MM.1S (cell line): Measurements from ENCODE around the gene PGS1.

Experiments used
- DNase-seq: peaks from one replicate; pipeline ENCODE4 v3.0.0-alpha.2; 2015
- H2AFZ ChIP-seq: fragments of 300-600 bp; sonication (generic); 2 replicates; pipeline ENCODE4 v1.6.0; 2016; ENCODE audit warnings: antibody characterized with exemption, low read length
- H3F3A ChIP-seq: fragments of 300-600 bp; sonication (generic); 2 replicates; pipeline ENCODE4 v1.6.1; 2016; ENCODE audit warnings: mild to moderate bottlenecking, antibody characterized with exemption, low read length, moderate library complexity, mixed read lengths; ENCODE audit not compliant: insufficient read depth
- H3K27ac ChIP-seq: fragments of 300-600 bp; sonication (generic); 2 replicates; pipeline ENCODE4 v1.5.1; 2016; ENCODE audit warnings: mild to moderate bottlenecking, low read length
- H3K27me3 ChIP-seq: fragments of 300-600 bp; sonication (generic); replicated peaks from 2 replicates; pipeline ENCODE4 v1.6.0; 2016; ENCODE audit warnings: low read length; ENCODE audit not compliant: insufficient read depth
- H3K36me3 ChIP-seq: fragments of 300-600 bp; sonication (generic); replicated peaks from 2 replicates; pipeline ENCODE4 v1.6.1; 2016; ENCODE audit warnings: mild to moderate bottlenecking, low read length, mixed read lengths; ENCODE audit not compliant: insufficient read depth
- H3K4me1 ChIP-seq: fragments of 300-600 bp; sonication (generic); 2 replicates; pipeline ENCODE4 v1.6.1; 2016; ENCODE audit warnings: low read length, mixed read lengths
- H3K4me2 ChIP-seq: fragments of 300-600 bp; sonication (generic); 2 replicates; pipeline ENCODE4 v1.6.0; 2016; ENCODE audit warnings: low read depth, low read length
- H3K4me3 ChIP-seq: fragments of 300-600 bp; sonication (generic); 2 replicates; pipeline ENCODE4 v1.5.1; 2016; ENCODE audit warnings: low read length, mixed read lengths
- H3K79me2 ChIP-seq: fragments of 300-600 bp; sonication (generic); 2 replicates; pipeline ENCODE4 v1.6.1; 2016; ENCODE audit warnings: mixed run types, low read length, mixed read lengths
- H3K9ac ChIP-seq: fragments of 300-600 bp; sonication (generic); 2 replicates; pipeline ENCODE4 v1.6.1; 2016; ENCODE audit warnings: low read length, mixed read lengths
- H3K9me2 ChIP-seq: fragments of 300-600 bp; sonication (generic); replicated peaks from 2 replicates; pipeline ENCODE4 v1.6.1; 2016; ENCODE audit warnings: mild to moderate bottlenecking, low read length, mixed read lengths; ENCODE audit not compliant: insufficient read depth
- H3K9me3 ChIP-seq: fragments of 300-600 bp; sonication (generic); replicated peaks from 2 replicates; pipeline ENCODE4 v1.6.1; 2016; ENCODE audit warnings: mild to moderate bottlenecking, low read length, mixed read lengths; ENCODE audit not compliant: insufficient read depth
- H4K20me1 ChIP-seq: fragments of 300-600 bp; sonication (generic); 2 replicates; pipeline ENCODE4 v1.6.1; 2016; ENCODE audit warnings: mild to moderate bottlenecking, low read length, moderate library complexity, mixed read lengths; ENCODE audit not compliant: insufficient read depth
- CTCF ChIP-seq: fragments of 300-600 bp; sonication (generic); IDR thresholded peaks from 2 replicates; pipeline ENCODE4 v1.5.1; 2016; ENCODE audit warnings: antibody characterized with exemption, low read length, mixed read lengths
- EZH2 ChIP-seq: fragments of 300-600 bp; sonication (generic); optimal IDR thresholded peaks from 2 replicates; pipeline ENCODE3; 2017; ENCODE audit warnings: low read depth, mild to moderate bottlenecking, antibody characterized with exemption, low read length, mixed read lengths
- EZH2phosphoT487 ChIP-seq: fragments of 300-600 bp; sonication (generic); IDR thresholded peaks from 2 replicates; pipeline ENCODE4 v1.6.1; 2018; ENCODE audit warnings: antibody characterized with exemption, low read length

Gene PGS1

GRCh38 chr17:78442648-78443218 is 64.3 kb downstream of the PGS1 start:
- no peaks in the 10 kb centered on the region for H3K36me3 ChIP-seq
- no peak for DNase-seq
- TF ChIP-seq EZH2phosphoT487 (no peak), EZH2 (no peak), CTCF (no peak)
- H3K9ac ChIP-seq = no peak overlapping the region
- peaks cover 37% of the 10 kb centered on the region for H3K27me3 ChIP-seq
- no peaks in the 10 kb centered on the region for H3K79me2 ChIP-seq
- no peak overlapping the region for H3K4me2 ChIP-seq
- no peak overlapping the region for H3K4me3 ChIP-seq
- H4K20me1 ChIP-seq = no peaks in the 10 kb centered on the region
- no peak overlapping the region for H2AFZ ChIP-seq
- no peaks in the 10 kb centered on the region for H3F3A ChIP-seq
- H3K4me1 ChIP-seq = no peaks in the 10 kb centered on the region
- H3K9me2 ChIP-seq = no peaks in the 10 kb centered on the region
- no peak overlapping the region for H3K27ac ChIP-seq
- no peaks in the 10 kb centered on the region for H3K9me3 ChIP-seq

GRCh38 chr17:78444392-78444791 is 65.9 kb downstream of the PGS1 start:
- no peak overlapping the region for H3K27ac ChIP-seq

GRCh38 chr17:78446833-78447232 is 68.4 kb downstream of the PGS1 start:
- no peaks in the 10 kb centered on the region for H3K9me3 ChIP-seq
- DNase-seq = no peak
- no peaks in the 10 kb centered on the region for H4K20me1 ChIP-seq
- no peak overlapping the region for H2AFZ ChIP-seq
- no peak overlapping the region for H3K4me2 ChIP-seq
- no peak overlapping the region for H3K4me3 ChIP-seq
- H3K36me3 ChIP-seq = no peaks in the 10 kb centered on the region
- H3K27ac ChIP-seq = no peak overlapping the region
- TF ChIP-seq CTCF (no peak), EZH2phosphoT487 (no peak), EZH2 (no peak)
- no peaks in the 10 kb centered on the region for H3K9me2 ChIP-seq
- H3K79me2 ChIP-seq = no peaks in the 10 kb centered on the region
- H3K4me1 ChIP-seq = no peaks in the 10 kb centered on the region
- H3K27me3 ChIP-seq = peaks cover 50% of the 10 kb centered on the region
- H3K9ac ChIP-seq = no peak overlapping the region
- no peaks in the 10 kb centered on the region for H3F3A ChIP-seq

More at GRCh38 chr17:78444392-78444791, 65.9 kb downstream of the PGS1 start:
- no peak overlapping the region for H3K4me2 ChIP-seq
- H3K27me3 ChIP-seq = peaks cover 42% of the 10 kb centered on the region
- no peaks in the 10 kb centered on the region for H3K9me3 ChIP-seq
- no peaks in the 10 kb centered on the region for H4K20me1 ChIP-seq
- no peaks in the 10 kb centered on the region for H3K9me2 ChIP-seq
- no peaks in the 10 kb centered on the region for H3F3A ChIP-seq
- H3K4me3 ChIP-seq = no peak overlapping the region
- H2AFZ ChIP-seq = no peak overlapping the region
- no peak for DNase-seq
- TF ChIP-seq CTCF = no peak
- no peaks in the 10 kb centered on the region for H3K79me2 ChIP-seq
- H3K36me3 ChIP-seq = no peaks in the 10 kb centered on the region
- no peak overlapping the region for H3K9ac ChIP-seq
- H3K4me1 ChIP-seq = no peaks in the 10 kb centered on the region
